ENCODE data around the gene NANOGP8. TPM values are rescaled to one million over a fixed set of nuclear protein-coding genes. Genes with fewer than 3 reads are reported as not detected.

The NANOGP8 gene
- polyA plus RNA-seq, 1 donor (not counting 4 experiments of a cell fraction or from before 2014, with no cell fraction given), result not detected

- H3K27me3 ChIP-seq (ENCODE audit: control insufficient read depth, extremely low read depth, insufficient read depth, low read length), result no peaks in the 10 kb centered on the region
- FAIRE-seq (no peak), DNase-seq (ENCODE audit: low read depth, low spot score) (no peak)
- H3K79me2 ChIP-seq (ENCODE audit: control insufficient read depth, insufficient read depth, low read length), result no peaks in the 10 kb centered on the region
- H3K36me3 ChIP-seq (ENCODE audit: control insufficient read depth in 2 of 2, extremely low read depth in 1 of 2, insufficient read depth in 2 of 2, low read length in 2 of 2), result no peaks in the 10 kb centered on the region
- dilution Hi-C loops (cut with MboI; ENCODE audit: extremely low pct_ligation_motif_present, low sequenced_read_pairs), result no loop called here
- no peaks in the 10 kb centered on the region for H4K20me1 ChIP-seq (ENCODE audit: control insufficient read depth, extremely low read depth, insufficient read depth, low read length)
- TF ChIP-seq CTCF (optimal IDR thresholded peaks at IDR 0.05 in 1 of 3, IDR thresholded peaks at IDR 0.05 in 1 of 3, conservative IDR thresholded peaks at IDR 0.05 in 1 of 3; ENCODE audit: extremely low read depth in 1 of 3, insufficient read depth in 2 of 3, low read length in 3 of 3), result no peak
- TF ChIP-seq EZH2 (IDR thresholded peaks at IDR 0.05; ENCODE audit: low read length), result no peak
- no peaks in the 10 kb centered on the region for H3K4me1 ChIP-seq (ENCODE audit: control insufficient read depth, extremely low read depth, insufficient read depth, low read length)
- H3K9ac ChIP-seq (ENCODE audit: control insufficient read depth, extremely low read depth, insufficient read depth, low read length), result no peak overlapping the region
- H3K9me3 ChIP-seq (ENCODE audit: control insufficient read depth, low read depth, low read length), result no peaks in the 10 kb centered on the region
- H3K9me1 ChIP-seq (ENCODE audit: control insufficient read depth, extremely low read depth, insufficient read depth, low read length), result no peaks in the 10 kb centered on the region
- H2AFZ ChIP-seq (ENCODE audit: control insufficient read depth, low read length), result no peak overlapping the region
- no peak overlapping the region for H3K4me3 ChIP-seq (ENCODE audit: control insufficient read depth in 2 of 3, extremely low read depth in 1 of 3, insufficient read depth in 2 of 3, low read depth in 1 of 3, low read length in 3 of 3)
- no peak overlapping the region for H3K27ac ChIP-seq (ENCODE audit: control insufficient read depth, insufficient read depth, low read length)
- H3K4me2 ChIP-seq (ENCODE audit: control insufficient read depth, extremely low read depth, insufficient read depth, low read depth, low read length), result no peak overlapping the region
These were observed 45.1 kb upstream of the NANOGP8 start for GRCh38 chr15:35130245-35130644.

GRCh38 chr15:35129361-35129760 lies 44.3 kb upstream of the NANOGP8 start:
- Histone ChIP-seq H3K27ac (ENCODE audit: control insufficient read depth, insufficient read depth, low read length) (no peak overlapping the region), H2AFZ (ENCODE audit: control insufficient read depth, low read length) (no peak overlapping the region), H3K9me3 (ENCODE audit: control insufficient read depth, low read depth, low read length) (no peaks in the 10 kb centered on the region), H3K4me1 (ENCODE audit: control insufficient read depth, extremely low read depth, insufficient read depth, low read length) (no peaks in the 10 kb centered on the region), H3K27me3 (ENCODE audit: control insufficient read depth, extremely low read depth, insufficient read depth, low read length) (no peaks in the 10 kb centered on the region), H3K4me2 (ENCODE audit: control insufficient read depth, extremely low read depth, insufficient read depth, low read depth, low read length) (no peak overlapping the region), H3K4me3 (ENCODE audit: control insufficient read depth in 2 of 3, extremely low read depth in 1 of 3, insufficient read depth in 2 of 3, low read depth in 1 of 3, low read length in 3 of 3) (no peak overlapping the region), H3K79me2 (ENCODE audit: control insufficient read depth, insufficient read depth, low read length) (no peaks in the 10 kb centered on the region), H3K9me1 (ENCODE audit: control insufficient read depth, extremely low read depth, insufficient read depth, low read length) (no peaks in the 10 kb centered on the region), H4K20me1 (ENCODE audit: control insufficient read depth, extremely low read depth, insufficient read depth, low read length) (no peaks in the 10 kb centered on the region), H3K9ac (ENCODE audit: control insufficient read depth, extremely low read depth, insufficient read depth, low read length) (no peak overlapping the region), H3K36me3 (ENCODE audit: control insufficient read depth in 2 of 2, extremely low read depth in 1 of 2, insufficient read depth in 2 of 2, low read length in 2 of 2) (no peaks in the 10 kb centered on the region)
- FAIRE-seq, result no peak
- DNase-seq (ENCODE audit: low read depth, low spot score), result no peak
- dilution Hi-C loops (cut with MboI; ENCODE audit: extremely low pct_ligation_motif_present, low sequenced_read_pairs), result no loop called here
- no peak for TF ChIP-seq EZH2 (IDR thresholded peaks at IDR 0.05; ENCODE audit: low read length)
- TF ChIP-seq CTCF (optimal IDR thresholded peaks at IDR 0.05 in 1 of 3, IDR thresholded peaks at IDR 0.05 in 1 of 3, conservative IDR thresholded peaks at IDR 0.05 in 1 of 3; ENCODE audit: extremely low read depth in 1 of 3, insufficient read depth in 2 of 3, low read length in 3 of 3), result no peak

All from keratinocyte (primary cell).